Measurements from ENCODE around the gene TACSTD2.
"Not testable (repeated sequence)": the region's sequence is repeated elsewhere in the genome, so short reads cannot be mapped to it uniquely, and the experiment has no call there.

TACSTD2 gene

GRCh38 chr1:58563715-58564114, 13.3 kb downstream of the TACSTD2 start:
- DNase-seq (ENCODE audit: low spot score), result not testable (repeated sequence)

GRCh38 chr1:58561633-58562032, 15.4 kb downstream of the TACSTD2 start:
- DNase-seq (ENCODE audit: low spot score), result no peak

GRCh38 chr1:58555393-58555792, 21.7 kb downstream of the TACSTD2 start:
- DNase-seq (ENCODE audit: low spot score), result no peak

DNA sequence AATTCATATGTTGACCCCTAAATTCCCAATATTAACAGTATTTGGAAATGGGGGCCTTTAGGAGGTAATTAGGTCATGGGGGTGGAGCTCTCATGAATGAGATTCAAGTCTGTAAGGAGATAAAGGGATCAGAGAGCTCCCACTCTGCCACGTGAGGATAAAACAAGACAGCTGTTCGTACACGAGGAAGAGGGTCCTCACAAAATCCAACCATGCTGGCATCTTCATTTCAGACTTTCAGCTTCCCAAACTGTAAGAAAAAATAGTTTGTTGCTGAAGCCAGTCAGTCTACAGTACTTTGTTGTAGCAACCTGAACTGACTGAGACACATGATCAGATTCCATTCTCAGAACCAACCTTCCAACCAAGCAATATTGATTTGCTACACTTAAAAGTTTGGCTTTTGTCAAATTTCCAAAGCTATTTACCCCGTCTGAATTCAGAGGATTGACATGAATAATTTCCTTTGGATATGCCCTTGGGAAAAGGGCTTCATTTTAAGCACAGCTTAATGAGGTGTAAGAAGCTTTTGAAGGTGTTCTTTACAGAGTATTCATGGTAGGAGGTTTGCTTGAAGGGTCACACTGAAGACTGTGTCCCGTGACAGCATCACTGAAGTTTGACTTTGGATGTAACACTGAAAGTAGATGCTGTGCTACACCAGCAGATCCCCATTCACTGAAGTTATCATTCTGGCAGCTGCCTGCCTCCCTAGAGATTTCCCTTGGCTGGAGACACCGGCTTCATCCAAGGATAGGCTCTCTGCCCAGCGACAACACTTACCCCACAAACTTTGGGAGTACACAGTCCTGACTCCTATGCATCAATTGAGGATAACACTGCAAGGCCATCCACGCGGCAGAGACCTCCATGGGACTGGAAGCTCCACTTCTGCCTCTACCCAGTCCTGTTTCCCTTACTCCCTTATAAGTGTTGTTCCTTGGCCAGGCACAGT, 25.6 kb downstream of the TACSTD2 start:
- DNase-seq (ENCODE audit: low spot score), result no peak

- not testable (repeated sequence) for DNase-seq (ENCODE audit: low spot score)
Measured at GRCh38 chr1:58549291-58549690, 27.8 kb downstream of the TACSTD2 start.

- no peak for DNase-seq (ENCODE audit: low spot score)
Measured at GRCh38 chr1:58548371-58548770, 28.7 kb downstream of the TACSTD2 start.

DNA sequence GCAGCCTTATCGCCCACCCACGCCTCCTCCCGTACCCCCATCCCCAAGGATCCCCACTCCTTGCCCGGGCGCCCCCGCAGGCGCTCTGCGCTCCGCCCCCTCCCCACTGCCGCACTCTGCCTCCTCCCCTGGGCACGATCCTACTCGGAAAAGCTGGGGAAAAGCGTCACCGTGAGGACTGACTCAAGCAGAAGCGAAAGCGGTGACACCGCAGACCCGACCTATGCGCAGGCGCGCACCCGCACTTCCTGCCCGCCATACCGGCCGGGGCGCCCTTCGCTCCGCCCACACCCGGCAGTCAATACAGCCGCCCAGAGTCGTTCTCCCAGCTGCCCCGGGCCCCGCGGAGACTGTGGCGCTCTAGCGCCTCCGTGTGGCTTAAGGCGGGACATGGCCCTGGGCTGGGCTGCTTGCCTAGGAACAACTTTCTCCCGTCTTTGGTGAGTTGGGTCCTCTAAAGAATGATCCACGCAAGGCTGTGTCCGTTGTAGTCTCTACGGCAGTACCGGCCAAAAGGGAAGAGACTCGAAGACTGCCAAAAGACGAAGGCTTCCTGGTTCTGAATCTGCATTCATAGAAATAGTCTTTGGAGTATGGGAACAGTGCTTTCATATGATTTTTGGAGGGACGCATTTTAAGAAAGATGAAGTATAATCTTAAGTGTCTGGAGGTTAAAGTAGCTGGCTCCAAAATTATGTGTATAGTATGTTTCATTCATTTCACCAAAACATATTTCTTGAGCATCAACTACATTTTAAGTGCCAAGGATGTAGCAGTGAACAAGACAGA, 30.3 kb downstream of the TACSTD2 start, which contains the start of gene OMA1:
OMA1 (minus strand) TSS at position 207 of the 789 bp plus-strand sequence. CDS start 7,432 bp downstream, outside the sequence.
- peak; percentile 98 for DNase-seq (ENCODE audit: low spot score)

DNA sequence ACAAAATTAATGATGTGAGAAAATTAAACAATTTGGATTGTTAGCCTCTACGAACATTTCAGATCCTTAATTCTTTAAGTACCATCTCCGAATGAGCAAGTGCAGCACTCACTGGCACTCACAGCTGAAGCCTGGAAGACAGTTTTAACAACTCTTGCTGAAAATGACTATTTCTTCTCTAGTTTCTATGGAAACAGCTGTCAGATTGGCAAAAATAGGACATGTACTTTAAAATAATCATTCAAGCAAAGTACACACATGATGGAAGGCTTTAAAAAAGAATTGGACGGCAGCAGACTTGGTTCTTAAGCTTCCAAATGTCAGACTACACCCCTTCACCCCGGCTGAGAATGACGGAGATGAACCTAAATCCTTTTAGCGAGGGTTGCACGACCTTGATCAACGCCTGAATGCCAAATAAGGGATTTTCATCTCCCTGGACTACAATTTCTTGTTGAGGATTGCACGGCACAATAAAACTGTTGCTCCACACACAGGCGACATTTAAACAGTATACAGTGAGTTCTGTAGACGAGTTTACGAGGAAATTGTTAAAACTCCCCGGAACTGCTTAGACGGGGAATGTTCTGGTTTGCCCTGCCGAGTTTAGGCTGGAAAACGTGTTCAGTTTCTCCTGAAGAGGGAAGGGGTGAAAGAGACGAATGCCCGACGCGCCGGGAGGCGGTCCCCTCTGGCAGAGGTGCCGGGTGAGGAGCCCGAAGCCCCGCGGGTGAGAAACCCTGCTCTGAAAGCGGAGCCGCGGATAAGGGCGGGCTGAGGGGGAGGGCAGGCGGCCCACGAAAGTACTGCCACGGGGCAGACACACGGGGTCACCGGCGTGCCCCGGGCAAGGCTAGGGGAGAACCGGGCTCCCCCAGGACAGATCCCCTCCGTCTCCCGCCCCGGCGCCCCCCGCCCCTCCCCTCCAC, 31.2 kb downstream of the TACSTD2 start:
- DNase-seq (ENCODE audit: low spot score), result peak; percentile 76

- DNase-seq (ENCODE audit: low spot score), result no peak
Measured at GRCh38 chr1:58543260-58543659, 33.8 kb downstream of the TACSTD2 start.

- DNase-seq (ENCODE audit: low spot score), result no peak
Measured at GRCh38 chr1:58539553-58539952, 37.5 kb downstream of the TACSTD2 start.

GRCh38 chr1:58538821-58539220, 38.2 kb downstream of the TACSTD2 start:
- DNase-seq (ENCODE audit: low spot score), result no peak

DNA sequence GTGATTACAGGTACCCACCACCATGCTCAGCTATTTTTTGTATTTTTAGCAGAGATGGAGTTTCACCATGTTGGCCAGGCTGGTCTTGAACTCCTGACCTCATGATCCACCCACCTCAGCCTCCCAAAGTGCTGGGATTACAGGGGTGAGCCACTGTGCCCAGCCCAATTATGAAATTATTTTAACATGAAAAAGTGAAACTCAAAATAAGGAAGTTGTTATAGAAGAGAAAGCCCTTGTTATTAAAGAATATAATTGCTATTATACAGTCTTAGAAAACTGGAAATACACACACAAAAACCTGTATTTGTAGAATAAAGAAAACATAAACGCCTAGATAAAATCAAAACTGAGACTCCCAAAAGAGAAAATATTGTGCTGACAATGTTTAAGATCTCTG, 45.2 kb downstream of the TACSTD2 start:
- DNase-seq (ENCODE audit: low spot score), result not testable (repeated sequence)

DNA sequence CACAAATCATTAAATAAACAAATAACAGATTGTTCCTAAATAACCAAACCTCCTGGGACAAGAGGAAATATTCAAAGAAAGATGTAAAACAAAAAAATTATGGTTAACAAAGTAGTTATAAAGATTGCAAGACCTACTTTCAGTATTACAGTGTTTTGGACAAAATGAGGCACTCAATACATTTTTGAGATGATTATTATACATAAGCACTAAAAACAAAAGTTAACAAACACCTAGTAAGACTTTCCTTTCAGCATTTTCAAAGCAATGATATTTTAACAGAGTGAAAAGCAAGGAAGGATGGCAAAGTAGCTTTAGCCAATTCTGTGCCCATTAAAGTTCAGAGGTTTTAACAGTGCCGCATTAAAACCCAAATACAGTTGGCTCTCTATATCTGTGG, 47.8 kb downstream of the TACSTD2 start:
- DNase-seq (ENCODE audit: low spot score), result no peak

DNA sequence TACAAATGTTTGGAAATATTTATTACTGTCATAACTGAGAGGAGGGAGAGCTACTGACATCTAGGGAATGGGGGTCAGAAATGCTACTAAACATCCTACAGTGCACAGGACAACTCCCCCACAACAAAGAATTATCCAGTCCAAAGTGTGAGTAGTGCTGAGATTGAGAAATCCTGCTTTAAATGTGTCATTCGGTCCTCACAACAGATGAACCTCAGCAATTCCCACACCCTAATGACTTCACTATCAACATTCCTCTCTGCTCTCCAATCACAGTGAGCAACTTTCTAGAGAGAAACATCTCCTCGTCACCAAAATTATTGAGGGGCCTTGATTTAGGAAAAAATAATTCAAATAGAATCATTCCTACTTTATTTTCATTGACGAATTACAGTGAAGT, 48.5 kb downstream of the TACSTD2 start:
- no peak for DNase-seq (ENCODE audit: low spot score)
